Stimulated activated CD8-positive, alpha-beta memory T cell treated with anti-CD3 and anti-CD28 coated beads, Interleukin-15, amount 100 ng/mL, for 1 hour (primary cell): ENCODE measurements around the gene PRTN3.

Experiments used
- DNase-seq: peaks from one replicate; pipeline ENCODE4 v3.0.0-alpha.2; 2020; ENCODE audit warnings: low read depth

PRTN3 gene

GRCh38 chr19:840519-841206 is at the start of gene PRTN3:
Gene PRTN3, plus strand, starts transcription at chr19:840999. Its CDS starts 10 bp downstream, at chr19:841009.
- no peak for DNase-seq

- DNase-seq, result no peak
Observed at GRCh38 chr19:791007-791566, 49.7 kb upstream of the PRTN3 start.

- DNase-seq, result no peak
Observed at GRCh38 chr19:791567-792305, 49.1 kb upstream of the PRTN3 start.

GRCh38 chr19:792306-792885 is 48.4 kb upstream of the PRTN3 start:
- DNase-seq, result no peak

GRCh38 chr19:793806-794205 is 47.0 kb upstream of the PRTN3 start:
- no peak for DNase-seq

- no peak for DNase-seq
Observed at GRCh38 chr19:795073-795611, 45.7 kb upstream of the PRTN3 start.

GRCh38 chr19:795691-796581 is 44.9 kb upstream of the PRTN3 start:
- DNase-seq, result no peak

GRCh38 chr19:796692-797527 is 43.9 kb upstream of the PRTN3 start, which contains the start of gene PTBP1:
Gene PTBP1, plus strand, starts transcription at chr19:797452. Its CDS starts 46 bp downstream, at chr19:797498.
- peak; percentile 99 for DNase-seq

- DNase-seq, result peak; percentile 57
Observed at GRCh38 chr19:797528-798414, 43.0 kb upstream of the PRTN3 start.

GRCh38 chr19:798415-799075 is 42.3 kb upstream of the PRTN3 start:
- no peak for DNase-seq

- no peak for DNase-seq
Observed at GRCh38 chr19:799076-799881, 41.5 kb upstream of the PRTN3 start.

GRCh38 chr19:800360-801029 is 40.3 kb upstream of the PRTN3 start:
- no peak for DNase-seq

GRCh38 chr19:801030-801860 is 39.6 kb upstream of the PRTN3 start:
- DNase-seq, result no peak

- DNase-seq, result no peak
Observed at GRCh38 chr19:801861-802497, 38.8 kb upstream of the PRTN3 start.

GRCh38 chr19:802498-803098 is 38.2 kb upstream of the PRTN3 start:
- DNase-seq, result no peak

GRCh38 chr19:803099-803561 is 37.7 kb upstream of the PRTN3 start:
- no peak for DNase-seq
